Tibial artery (tissue), 4 donors: ENCODE results near the gene PTPRN2.

ENCODE experiments used
- DNase-seq, 2 donors: peaks; one replicate each; pipeline ENCODE4 v3.0.0-alpha.2; 2019
- H3K27ac ChIP-seq, 2 donors: fragments of 200-600 bp; sonication (generic) in 1 of 2; 1 replicate in 1 of 2; 2 replicates in 1 of 2; pipeline ENCODE4 v1.5.1; 2018 to 2019; ENCODE audit warnings: mild to moderate bottlenecking in 1 of 2
- H3K27me3 ChIP-seq, 2 donors: fragments of 200-600 bp; sonication (generic) in 1 of 2; one replicate each; pipeline versions ENCODE4 v1.5.1 to v1.6.0; 2016 to 2019
- H3K36me3 ChIP-seq, 3 donors: fragments of 200-600 bp; sonication (generic) in 2 of 3; one replicate each; pipeline ENCODE4 v1.5.1; 2016 to 2019; ENCODE audit warnings: mild to moderate bottlenecking in 2 of 3
- H3K4me1 ChIP-seq, 4 donors: fragments of 200-600 bp; sonication (generic) in 2 of 4; 1 replicate in 3 of 4; 2 replicates in 1 of 4; pipeline ENCODE4 v1.5.1; 2016 to 2019
- H3K4me3 ChIP-seq, 2 donors: fragments of 200-600 bp; sonication (generic) in 1 of 2; 1 replicate in 1 of 2; 2 replicates in 1 of 2; pipeline ENCODE4 v1.5.1; 2018 to 2019; ENCODE audit warnings: mild to moderate bottlenecking in 2 of 2
- H3K9me3 ChIP-seq, 3 donors: fragments of 200-600 bp; sonication (generic) in 1 of 3; one replicate each; pipeline ENCODE4 v1.5.1; 2016 to 2019
- CTCF ChIP-seq, 2 experiments: fragments of 200-600 bp in 1 of 2; fragments of 450-650 bp in 1 of 2; IDR thresholded peaks; one replicate each; pipeline ENCODE4 v1.5.1; 2017 to 2019; ENCODE audit warnings: antibody characterized with exemption in 2 of 2, mild to moderate bottlenecking in 1 of 2, moderate library complexity in 1 of 2
- intact Hi-C: fragments of 100-400 bp; cut with DNase I; formaldehyde crosslinking; loops from one replicate; pipeline ENCODE4 v1.15.0; 2023; ENCODE audit warnings: low total_unique reads

PTPRN2 gene

GRCh38 chr7:158479664-158480025 lies 108.0 kb downstream of the PTPRN2 start:
- peaks cover 0 to 6% (median 0%) of the 10 kb centered on the region in 3 donors for H3K9me3 ChIP-seq
- intact Hi-C loops = no loop called here
- no peaks in the 10 kb centered on the region for H3K4me1 ChIP-seq
- H3K4me3 ChIP-seq = no peak overlapping the region
- no peak for TF ChIP-seq CTCF (IDR thresholded peaks at IDR 0.05)
- H3K36me3 ChIP-seq = no peaks in the 10 kb centered on the region
- DNase-seq = no peak
- peaks cover 0 to 15% of the 10 kb centered on the region in 2 donors for H3K27me3 ChIP-seq
- H3K27ac ChIP-seq = no peak overlapping the region

GRCh38 chr7:158479021-158479663 lies 108.5 kb downstream of the PTPRN2 start:
- H3K4me3 ChIP-seq = no peak overlapping the region
- H3K9me3 ChIP-seq = peaks cover 0 to 6% (median 0%) of the 10 kb centered on the region in 3 donors
- H3K36me3 ChIP-seq = no peaks in the 10 kb centered on the region
- DNase-seq = no peak
- H3K4me1 ChIP-seq = no peaks in the 10 kb centered on the region
- no peak overlapping the region for H3K27ac ChIP-seq
- no peak for TF ChIP-seq CTCF (IDR thresholded peaks at IDR 0.05)
- intact Hi-C loops = no loop called here
- H3K27me3 ChIP-seq = peaks cover 0 to 18% of the 10 kb centered on the region in 2 donors

GRCh38 chr7:158477866-158478265 lies 109.8 kb downstream of the PTPRN2 start:
- intact Hi-C loops = no loop called here
- no peak for DNase-seq
- H3K27ac ChIP-seq = no peak overlapping the region
- peaks cover 0 to 20% of the 10 kb centered on the region in 2 donors for H3K27me3 ChIP-seq
- peaks cover 0 to 6% (median 0%) of the 10 kb centered on the region in 3 donors for H3K9me3 ChIP-seq
- TF ChIP-seq CTCF (IDR thresholded peaks at IDR 0.05) = no peak
- H3K36me3 ChIP-seq = no peaks in the 10 kb centered on the region
- no peak overlapping the region for H3K4me3 ChIP-seq
- H3K4me1 ChIP-seq = no peaks in the 10 kb centered on the region

- TF ChIP-seq CTCF (IDR thresholded peaks at IDR 0.05) = no peak
- no peak for DNase-seq
- Histone ChIP-seq H3K36me3 (no peaks in the 10 kb centered on the region), H3K4me1 (no peaks in the 10 kb centered on the region), H3K4me3 (no peak overlapping the region), H3K27me3 (peaks cover 0 to 20% of the 10 kb centered on the region in 2 donors), H3K9me3 (peaks cover 0 to 6% (median 0%) of the 10 kb centered on the region in 3 donors), H3K27ac (no peak overlapping the region)
- intact Hi-C loops = no loop called here
Measured at GRCh38 chr7:158476331-158476932, 111.2 kb downstream of the PTPRN2 start.

GRCh38 chr7:158475679-158476052 lies 112.0 kb downstream of the PTPRN2 start:
- TF ChIP-seq CTCF (IDR thresholded peaks at IDR 0.05) = no peak
- Histone ChIP-seq H3K36me3 (no peaks in the 10 kb centered on the region), H3K27me3 (peaks cover 0 to 20% of the 10 kb centered on the region in 2 donors), H3K9me3 (no peaks in the 10 kb centered on the region), H3K4me3 (no peak overlapping the region), H3K27ac (no peak overlapping the region), H3K4me1 (no peaks in the 10 kb centered on the region)
- no peak for DNase-seq
- intact Hi-C loops = no loop called here
